ENCODE data around the gene PWWP3B. TPM values are rescaled to one million over a fixed set of nuclear protein-coding genes. Genes with fewer than 3 reads are reported as not detected.

PWWP3B gene
- total and polyA plus RNA-seq, 2 donors: 0.24 to 4.4 TPM

DNA sequence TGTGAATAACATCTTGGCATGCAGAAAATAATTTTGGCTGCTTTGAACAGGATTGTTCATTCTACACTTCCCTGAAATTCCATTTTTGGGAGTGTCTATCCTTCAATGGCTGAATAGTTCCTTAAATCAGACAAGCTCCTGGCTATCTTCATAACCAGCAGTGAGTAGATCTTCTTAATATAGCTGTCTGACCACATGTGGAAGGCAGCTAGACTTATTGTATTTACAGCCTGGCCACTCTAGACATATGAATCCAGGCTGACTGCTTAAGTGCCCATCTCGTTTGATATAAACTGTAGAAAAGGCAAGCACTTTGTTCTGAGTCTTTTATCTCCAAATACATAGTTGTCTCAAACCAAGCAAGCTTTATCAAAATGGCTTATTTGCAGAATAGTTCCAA is 40.0 kb downstream of the PWWP3B start:
- 24% methylated on average over 1 of the region's 1 CpG for WGBS
- Histone ChIP-seq H3K4me3 (ENCODE audit: low read depth, low read length) (no peak overlapping the region), H3K36me3 (ENCODE audit: insufficient read depth) (no peaks in the 10 kb centered on the region), H3K27ac (ENCODE audit: low read depth) (no peak overlapping the region), H3K4me1 (ENCODE audit: insufficient read depth) (no peaks in the 10 kb centered on the region)
- no peak for DNase-seq (ENCODE audit: extremely low spot score)

Other genes starting within 250 kb of the PWWP3B start
- gene SERPINA7, start 129.6 kb upstream of the PWWP3B start, total RNA-seq: not detected
- gene SERPINA7, start 129.6 kb upstream of the PWWP3B start, polyA plus RNA-seq: 0.16 TPM

All from urinary bladder (tissue), 4 donors.